DND-41 (cell line): ENCODE results near the gene CDH5.

Experiments used
- EZH2 ChIP-seq: IDR thresholded peaks from 3 replicates; pipeline ENCODE4 v1.6.1; 2012; ENCODE audit warnings: borderline replicate concordance, low read depth, mild to moderate bottlenecking, moderate library complexity, low read length, inconsistent platforms; ENCODE audit not compliant: severe bottlenecking
- TF ChIP-seq, protein P1 (sequence below): IDR thresholded peaks from 2 replicates; pipeline ENCODE4 v1.5.1; 2012; ENCODE audit warnings: borderline replicate concordance, low read length, moderate library complexity, mild to moderate bottlenecking; ENCODE audit not compliant: poor library complexity, severe bottlenecking; ENCODE audit errors: extremely low read depth

DNA sequence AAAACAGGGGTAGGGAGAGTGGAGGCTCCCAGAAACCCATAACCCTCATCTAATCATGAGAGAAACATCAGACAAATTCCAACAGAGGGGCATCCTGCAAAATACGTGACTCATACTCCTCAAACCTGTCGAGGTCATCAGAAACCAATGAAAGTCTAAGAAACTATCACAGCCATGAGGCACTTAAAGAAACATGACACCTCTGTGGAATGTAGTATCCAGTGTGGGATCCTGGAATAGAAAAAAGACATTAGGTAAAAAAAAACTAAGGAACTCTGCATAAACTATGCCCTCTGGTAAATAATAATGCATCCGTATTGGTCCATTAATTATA is 16.4 kb downstream of the CDH5 start:
- TF ChIP-seq, protein P1, sequence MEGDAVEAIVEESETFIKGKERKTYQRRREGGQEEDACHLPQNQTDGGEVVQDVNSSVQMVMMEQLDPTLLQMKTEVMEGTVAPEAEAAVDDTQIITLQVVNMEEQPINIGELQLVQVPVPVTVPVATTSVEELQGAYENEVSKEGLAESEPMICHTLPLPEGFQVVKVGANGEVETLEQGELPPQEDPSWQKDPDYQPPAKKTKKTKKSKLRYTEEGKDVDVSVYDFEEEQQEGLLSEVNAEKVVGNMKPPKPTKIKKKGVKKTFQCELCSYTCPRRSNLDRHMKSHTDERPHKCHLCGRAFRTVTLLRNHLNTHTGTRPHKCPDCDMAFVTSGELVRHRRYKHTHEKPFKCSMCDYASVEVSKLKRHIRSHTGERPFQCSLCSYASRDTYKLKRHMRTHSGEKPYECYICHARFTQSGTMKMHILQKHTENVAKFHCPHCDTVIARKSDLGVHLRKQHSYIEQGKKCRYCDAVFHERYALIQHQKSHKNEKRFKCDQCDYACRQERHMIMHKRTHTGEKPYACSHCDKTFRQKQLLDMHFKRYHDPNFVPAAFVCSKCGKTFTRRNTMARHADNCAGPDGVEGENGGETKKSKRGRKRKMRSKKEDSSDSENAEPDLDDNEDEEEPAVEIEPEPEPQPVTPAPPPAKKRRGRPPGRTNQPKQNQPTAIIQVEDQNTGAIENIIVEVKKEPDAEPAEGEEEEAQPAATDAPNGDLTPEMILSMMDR, result no peak
- no peak for TF ChIP-seq EZH2
